Progenitor cell of endocrine pancreas (in vitro differentiated cells): ENCODE results near the gene RANBP9. TPM values are rescaled to one million over a fixed set of nuclear protein-coding genes. Genes with fewer than 3 reads are reported as not detected.

Source experiments
- DNase-seq: peaks from one replicate; pipeline ENCODE4 v3.0.0; 2021; ENCODE audit warnings: low spot score; ENCODE audit not compliant: unreplicated experiment
- H3K27ac Mint-ChIP-seq: 2 replicates; pipeline ENCODE4 v1.8.0; 2021; ENCODE audit warnings: mild to moderate bottlenecking, moderate library complexity, mixed read lengths
- H3K27me3 Mint-ChIP-seq: 2 replicates; pipeline ENCODE4 v1.8.0; 2021; ENCODE audit warnings: mixed read lengths
- H3K36me3 Mint-ChIP-seq: 2 replicates; pipeline ENCODE4 v1.8.0; 2022; ENCODE audit warnings: mixed read lengths; ENCODE audit not compliant: insufficient read depth
- H3K4me1 Mint-ChIP-seq: 2 replicates; pipeline ENCODE4 v1.8.0; 2021; ENCODE audit warnings: low read depth, mixed read lengths
- H3K4me3 Mint-ChIP-seq: 2 replicates; pipeline ENCODE4 v1.8.0; 2021; ENCODE audit warnings: low read depth, mild to moderate bottlenecking, moderate library complexity, mixed read lengths
- H3K9me3 Mint-ChIP-seq: 2 replicates; pipeline ENCODE4 v1.8.0; 2021; ENCODE audit warnings: low read depth, mixed read lengths
- total RNA-seq: library from RNA; stranded (reverse); gene quantifications from 2 replicates; pipeline ENCODE4 v1.2.1, GENCODE V29; 2021
- TF ChIP-seq, protein P1 (sequence below): fragments of 200-600 bp; sonication (generic); IDR thresholded peaks from one replicate; pipeline ENCODE4 v1.5.0; 2021; ENCODE audit warnings: antibody characterized with exemption, mild to moderate bottlenecking; ENCODE audit not compliant: unreplicated experiment

RANBP9 gene
- total RNA-seq, 1 donor from 2014 or later = 58.4 TPM

DNA sequence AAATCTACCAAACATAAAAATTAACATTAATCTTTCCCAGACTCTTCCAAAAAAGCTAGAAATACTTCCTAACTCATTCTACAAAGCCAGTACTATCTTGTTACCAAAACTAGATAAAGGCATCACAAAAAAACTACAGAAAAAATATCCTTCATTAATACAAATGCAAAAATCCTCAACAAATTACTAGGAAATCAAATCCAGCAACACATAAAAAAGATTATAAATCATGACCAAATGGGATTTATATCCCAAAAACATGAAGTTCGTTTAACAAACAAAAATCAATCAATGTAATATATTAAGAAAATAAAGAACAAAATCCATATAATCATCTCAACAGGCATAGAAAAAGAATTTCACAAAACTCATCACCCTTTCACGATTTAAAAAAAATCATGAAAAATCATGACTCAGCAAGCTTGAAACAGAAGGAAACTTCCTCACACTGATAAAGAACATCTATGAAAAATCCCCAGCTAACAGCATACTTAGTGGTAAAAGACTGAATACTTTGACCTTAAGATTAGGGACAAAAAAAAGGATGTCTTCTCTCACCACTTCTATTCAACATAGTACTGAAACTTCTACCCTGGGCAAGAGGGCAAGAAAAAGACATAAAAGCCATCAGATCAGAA is 43.2 kb downstream of the RANBP9 start:
- DNase-seq = no peak
- peaks cover 6% of the 10 kb centered on the region for H3K9me3 Mint-ChIP-seq
- no peak overlapping the region for H3K27ac Mint-ChIP-seq
- H3K27me3 Mint-ChIP-seq = no peaks in the 10 kb centered on the region
- H3K4me3 Mint-ChIP-seq = no peak overlapping the region
- peaks cover 14% of the 10 kb centered on the region for H3K36me3 Mint-ChIP-seq
- TF ChIP-seq, protein P1, sequence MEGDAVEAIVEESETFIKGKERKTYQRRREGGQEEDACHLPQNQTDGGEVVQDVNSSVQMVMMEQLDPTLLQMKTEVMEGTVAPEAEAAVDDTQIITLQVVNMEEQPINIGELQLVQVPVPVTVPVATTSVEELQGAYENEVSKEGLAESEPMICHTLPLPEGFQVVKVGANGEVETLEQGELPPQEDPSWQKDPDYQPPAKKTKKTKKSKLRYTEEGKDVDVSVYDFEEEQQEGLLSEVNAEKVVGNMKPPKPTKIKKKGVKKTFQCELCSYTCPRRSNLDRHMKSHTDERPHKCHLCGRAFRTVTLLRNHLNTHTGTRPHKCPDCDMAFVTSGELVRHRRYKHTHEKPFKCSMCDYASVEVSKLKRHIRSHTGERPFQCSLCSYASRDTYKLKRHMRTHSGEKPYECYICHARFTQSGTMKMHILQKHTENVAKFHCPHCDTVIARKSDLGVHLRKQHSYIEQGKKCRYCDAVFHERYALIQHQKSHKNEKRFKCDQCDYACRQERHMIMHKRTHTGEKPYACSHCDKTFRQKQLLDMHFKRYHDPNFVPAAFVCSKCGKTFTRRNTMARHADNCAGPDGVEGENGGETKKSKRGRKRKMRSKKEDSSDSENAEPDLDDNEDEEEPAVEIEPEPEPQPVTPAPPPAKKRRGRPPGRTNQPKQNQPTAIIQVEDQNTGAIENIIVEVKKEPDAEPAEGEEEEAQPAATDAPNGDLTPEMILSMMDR = no peak
- peaks cover 39% of the 10 kb centered on the region for H3K4me1 Mint-ChIP-seq

DNA sequence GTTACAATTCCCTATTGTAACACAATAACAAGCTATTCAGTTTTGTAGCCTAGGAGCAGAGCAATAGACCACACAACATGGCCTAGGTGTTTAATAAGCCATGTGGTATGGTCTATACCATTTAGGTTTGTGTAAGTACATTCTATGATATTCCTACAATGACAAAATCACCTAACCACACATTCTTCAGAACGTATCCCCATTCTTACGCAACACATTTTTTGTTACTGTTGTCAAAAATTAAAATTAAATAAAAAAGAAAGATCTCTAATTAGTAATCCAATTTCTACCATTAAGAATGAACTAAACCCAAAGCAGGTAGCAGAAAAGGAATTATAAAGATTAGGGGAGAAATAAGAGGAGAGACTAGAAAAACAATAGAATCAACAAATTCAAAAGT is 44.0 kb downstream of the RANBP9 start:
- Mint-ChIP-seq H3K9me3 (peaks cover 6% of the 10 kb centered on the region), H3K36me3 (peaks cover 14% of the 10 kb centered on the region), H3K27ac (no peak overlapping the region), H3K4me1 (peaks cover 42% of the 10 kb centered on the region), H3K27me3 (no peaks in the 10 kb centered on the region), H3K4me3 (no peak overlapping the region)
- DNase-seq = no peak
- TF ChIP-seq, protein P1 = no peak

DNA sequence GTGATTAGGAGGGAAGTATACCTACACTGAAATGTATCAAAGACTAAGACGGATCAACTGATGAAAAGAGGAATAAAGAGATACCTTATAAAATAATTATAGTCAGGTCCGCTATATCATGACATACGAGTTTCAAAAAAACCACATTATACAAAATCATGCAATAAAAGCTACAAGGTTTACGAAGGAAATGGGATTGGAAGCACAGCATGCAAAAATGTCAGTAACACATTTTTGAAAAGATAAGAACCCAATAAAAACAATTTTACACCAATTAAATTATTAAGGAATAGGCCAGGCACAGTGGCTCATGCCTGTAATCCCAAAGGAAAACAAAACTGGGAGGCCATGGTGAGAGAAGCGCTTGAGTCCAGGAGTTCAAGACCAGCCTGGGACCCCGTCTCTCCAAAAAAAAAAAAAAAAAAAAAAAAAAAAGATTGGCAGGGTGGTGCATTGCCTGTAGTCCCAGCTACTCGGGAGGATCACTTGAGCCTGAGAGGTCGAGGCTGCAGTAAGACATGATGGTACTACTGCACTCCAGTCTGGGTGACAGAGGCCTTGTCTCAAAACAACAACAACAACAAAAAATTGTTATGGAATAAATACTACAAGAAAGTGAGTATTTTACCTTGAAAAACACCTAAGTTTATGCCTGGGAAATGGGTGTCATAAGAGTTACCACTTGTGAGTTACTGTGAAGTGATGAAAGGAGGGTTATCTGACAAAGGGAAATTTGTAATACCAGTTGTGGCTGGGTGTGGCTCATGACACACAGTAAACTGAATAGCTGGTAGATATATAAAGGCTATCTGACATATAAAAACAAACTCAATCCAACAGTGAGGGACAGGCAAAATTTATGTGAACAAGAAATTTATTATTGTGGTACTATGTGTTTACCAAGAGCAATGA is 45.2 kb downstream of the RANBP9 start:
- no peak for DNase-seq
- no peaks in the 10 kb centered on the region for H3K27me3 Mint-ChIP-seq
- H3K36me3 Mint-ChIP-seq = peaks cover 12% of the 10 kb centered on the region
- H3K9me3 Mint-ChIP-seq = peaks cover 6% of the 10 kb centered on the region
- H3K27ac Mint-ChIP-seq = no peak overlapping the region
- no peak overlapping the region for H3K4me3 Mint-ChIP-seq
- TF ChIP-seq, protein P1 = no peak
- peaks cover 44% of the 10 kb centered on the region for H3K4me1 Mint-ChIP-seq

DNA sequence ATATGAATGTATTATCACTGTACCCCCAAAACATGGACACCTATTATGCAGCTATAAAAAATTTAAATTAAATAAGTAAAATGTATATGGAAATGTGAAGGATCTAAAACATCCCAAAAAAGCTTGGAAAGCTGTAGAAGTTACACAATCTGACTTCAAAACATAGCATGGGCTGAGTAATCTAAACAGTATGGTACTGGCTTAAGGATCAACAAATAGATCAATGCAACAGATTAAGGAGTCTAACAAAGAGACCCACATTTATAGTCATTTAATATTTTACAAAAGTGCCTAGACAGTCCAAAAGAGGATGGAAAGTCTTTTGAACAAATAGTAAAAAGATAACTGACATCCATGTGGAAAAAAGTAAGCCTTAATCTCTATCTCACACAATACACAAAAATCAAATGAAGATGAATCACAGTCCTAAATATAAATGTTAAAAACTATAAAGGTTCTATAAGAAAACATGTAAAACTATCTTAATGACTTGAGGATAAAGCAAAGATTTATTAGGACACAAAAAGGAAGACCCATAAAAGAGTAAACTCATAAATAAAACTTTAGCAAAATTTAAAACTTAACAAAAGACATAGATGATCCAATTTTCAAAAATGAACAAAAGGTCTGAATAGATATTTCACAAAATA is 46.8 kb downstream of the RANBP9 start:
- Mint-ChIP-seq H3K27ac (no peak overlapping the region), H3K36me3 (peaks cover 7% of the 10 kb centered on the region), H3K4me3 (no peak overlapping the region), H3K4me1 (peaks cover 46% of the 10 kb centered on the region), H3K27me3 (no peaks in the 10 kb centered on the region), H3K9me3 (peaks cover 4% of the 10 kb centered on the region)
- no peak for DNase-seq
- TF ChIP-seq, protein P1 = no peak

DNA sequence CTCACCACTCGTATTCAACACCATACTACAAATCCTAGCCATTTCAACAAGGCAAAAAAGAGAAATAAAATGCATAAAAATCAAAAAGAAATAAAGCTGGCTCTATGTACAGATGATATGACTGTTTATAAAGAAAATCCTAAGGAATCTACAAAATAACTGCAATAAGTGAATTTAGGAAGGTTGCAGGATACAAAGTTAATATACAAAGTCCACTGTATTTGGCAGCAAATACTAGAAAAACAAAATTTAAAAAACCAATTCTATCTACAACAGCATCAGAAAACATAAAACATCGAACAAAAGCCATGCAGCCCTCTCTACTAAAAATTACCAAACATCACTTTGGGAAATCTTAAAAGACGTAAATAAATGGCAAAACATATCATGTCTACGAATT is 47.6 kb downstream of the RANBP9 start:
- no peak overlapping the region for H3K4me3 Mint-ChIP-seq
- TF ChIP-seq, protein P1 = no peak
- peaks cover 4% of the 10 kb centered on the region for H3K36me3 Mint-ChIP-seq
- no peaks in the 10 kb centered on the region for H3K27me3 Mint-ChIP-seq
- H3K9me3 Mint-ChIP-seq = peaks cover 4% of the 10 kb centered on the region
- no peak for DNase-seq
- peak overlapping the region; percentile 80 for H3K27ac Mint-ChIP-seq
- H3K4me1 Mint-ChIP-seq = peaks cover 46% of the 10 kb centered on the region
